H1 (cell line): ENCODE results near the gene TFF1. TPM values are rescaled to one million over a fixed set of nuclear protein-coding genes. Genes with fewer than 3 reads are reported as not detected.

Experiments used
- ASH2L ChIP-seq: fragments of 200-600, 300-600 bp; sonication (generic); IDR thresholded peaks from one replicate; pipeline ENCODE4 v1.7.1; 2017; ENCODE audit warnings: low read length
- CEBPB ChIP-seq: IDR thresholded peaks from 2 replicates; pipeline ENCODE4 v1.6.1; 2012; ENCODE audit warnings: low read depth, low read length
- CHD2 ChIP-seq: IDR thresholded peaks from 2 replicates; pipeline ENCODE4 v1.6.1; 2012; ENCODE audit warnings: low read length, improper control_type of control experiment
- CHD7 ChIP-seq: fragments of 300-600 bp; sonication (generic); IDR thresholded peaks from 2 replicates; pipeline ENCODE4 v1.7.1; 2012; ENCODE audit warnings: low read length, moderate library complexity, mild to moderate bottlenecking, inconsistent platforms; ENCODE audit not compliant: insufficient replicate concordance
- CREB1 ChIP-seq: IDR thresholded peaks from 2 replicates; pipeline ENCODE4 v1.6.1; 2012; ENCODE audit warnings: inconsistent platforms
- MAFK ChIP-seq: IDR thresholded peaks from 2 replicates; pipeline ENCODE4 v1.6.1; 2012; ENCODE audit warnings: low read depth, mild to moderate bottlenecking, improper control_type of control experiment, low read length
- POLR2AphosphoS5 ChIP-seq: IDR thresholded peaks from 2 replicates; pipeline ENCODE4 v1.6.1; 2011; ENCODE audit warnings: low read depth, low read length
- SAP30 ChIP-seq: fragments of 300-600 bp; sonication (generic); IDR thresholded peaks from 2 replicates; pipeline ENCODE4 v1.7.1; 2012; ENCODE audit warnings: low read length, moderate library complexity, mild to moderate bottlenecking, inconsistent platforms; ENCODE audit not compliant: insufficient read depth, insufficient replicate concordance
- polyA plus RNA-seq, 7 experiments: library from polyadenylated mRNA; depleted of rRNA in 3 of 7; stranded (reverse) in 5 of 7; unstranded in 2 of 7; fragments of >200 nt in 5 of 7; fragments of 200-250 nt in 2 of 7; gene quantifications; 1 replicate in 5 of 7; 2 replicates in 1 of 7; 4 replicates in 1 of 7; pipeline versions ENCODE4 v1.2.1 to v1.2.3, GENCODE V29; 2011 to 2013; ENCODE audit warnings: missing spikeins in 2 of 7, mixed read lengths in 2 of 7
- total RNA-seq: library from RNA; stranded (reverse); fragmentation: NEBNext Ultra II Directional; extraction: Animal tissue kit (Norgen Biotek cat#: 25700); gene quantifications from 2 replicates; pipeline ENCODE4 v1.2.1, GENCODE V29; 2021

The TFF1 gene
- total and polyA plus RNA-seq, 2 of the 8 experiments (the other 6 are each of a cell fraction or from before 2014, with no cell fraction given), result not detected

DNA sequence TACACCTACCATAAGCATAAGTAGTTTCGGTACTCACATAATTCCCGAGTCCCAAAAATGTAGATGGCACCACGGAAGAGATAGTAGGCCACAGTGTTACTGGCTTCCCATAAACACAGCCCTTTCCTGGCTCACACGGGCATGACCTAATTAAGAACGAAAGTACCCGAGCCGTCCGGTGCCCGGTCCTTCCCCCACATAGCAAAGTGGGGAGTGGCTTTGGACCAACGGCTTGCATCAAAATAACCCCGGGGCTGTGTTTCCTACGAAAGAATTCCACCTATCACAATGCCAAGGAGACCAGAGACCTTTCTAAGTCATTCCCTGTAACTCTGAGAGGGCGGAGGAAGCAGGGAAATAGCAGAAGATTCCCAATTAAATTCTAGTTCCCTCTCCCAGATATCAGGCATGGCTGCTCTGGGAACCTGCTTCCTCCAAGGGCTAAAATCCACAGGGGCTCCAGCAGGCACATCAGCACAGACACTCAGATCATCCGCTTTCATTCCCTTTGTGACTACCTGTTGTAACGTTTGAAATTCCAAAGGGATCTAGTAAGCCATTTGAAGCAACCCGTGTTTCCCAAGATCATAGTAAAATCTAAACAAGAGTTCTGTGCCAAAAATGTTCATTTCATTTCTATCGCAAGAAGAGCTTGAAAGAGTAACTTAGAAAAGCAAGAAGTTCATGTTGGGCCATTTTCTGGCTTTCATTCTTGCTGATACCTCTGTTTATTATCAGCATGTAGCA is 29.7 kb upstream of the TFF1 start, which contains the start of gene TMPRSS3 (continued):
- TF ChIP-seq CHD7 (no peak), CHD2 (no peak), ASH2L (no peak), MAFK (no peak), CEBPB (no peak), POLR2AphosphoS5 (no peak), SAP30 (no peak), CREB1 (no peak)
- TF ChIP-seq, all 59 proteins: peak for 0
